ENCODE results near the gene THADA.

GRCh38 chr2:43636621-43637020, 40.8 kb upstream of the THADA start:
- TF ChIP-seq SIN3A (IDR thresholded peaks at IDR 0.05; ENCODE audit: borderline replicate concordance, insufficient read depth, low read length) = no peak
- no peak for TF ChIP-seq TAF1 (IDR thresholded peaks at IDR 0.05; ENCODE audit: borderline replicate concordance, insufficient read depth, low read length)
